ENCODE data around the gene LMBR1L. TPM values are rescaled to one million over a fixed set of nuclear protein-coding genes. Genes with fewer than 3 reads are reported as not detected.

LMBR1L gene
- total and polyA plus RNA-seq, 2 of the 13 experiments (the other 11 are each of a cell fraction or from before 2014, with no cell fraction given) = 12.2 to 65.9 TPM

DNA sequence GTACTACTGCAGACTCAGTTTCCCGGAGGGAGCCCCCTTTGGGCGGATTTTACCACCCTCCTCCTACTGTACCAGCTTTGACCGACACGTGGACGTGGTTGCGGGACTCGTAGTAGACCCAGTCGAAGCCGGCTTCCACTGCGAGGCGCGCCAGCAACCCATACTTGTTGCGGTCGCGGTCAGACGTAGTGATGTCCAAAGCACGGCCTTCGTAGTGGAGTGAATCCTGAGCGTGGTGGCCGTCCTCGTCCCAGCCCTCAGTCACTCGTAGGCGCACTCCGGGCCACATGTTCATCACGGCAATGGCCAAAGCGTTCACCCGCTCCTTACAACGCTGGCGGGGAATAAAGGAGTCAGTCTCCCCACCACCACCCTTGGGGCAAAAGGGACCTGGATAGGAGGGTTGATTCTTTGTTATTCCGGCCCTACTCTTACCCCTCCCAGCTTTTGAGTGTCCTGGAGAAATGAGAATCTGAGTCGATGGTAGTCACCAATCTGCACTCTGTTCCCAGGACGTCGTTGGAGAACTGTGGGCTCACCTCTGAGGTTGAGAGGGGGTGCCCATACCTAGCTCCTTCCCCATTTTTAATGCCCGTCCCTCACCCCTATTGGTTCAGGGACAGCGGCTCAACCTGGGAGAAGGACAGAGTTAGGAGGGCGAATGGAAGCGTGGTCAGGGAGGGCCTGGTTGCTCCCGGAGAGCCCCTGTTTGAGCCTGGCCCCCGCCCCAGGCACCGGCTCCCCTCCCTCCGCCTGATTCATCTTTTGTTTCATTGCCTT, 19.4 kb downstream of the LMBR1L start:
- intact Hi-C loops (cut with micrococcal nuclease; ENCODE audit: unreplicated experiment) = no loop called here
- no peaks in the 10 kb centered on the region for H3K79me2 ChIP-seq (ENCODE audit: insufficient read depth, low read length)
- no peak overlapping the region for H2AFZ ChIP-seq (ENCODE audit: low read length)
- TF ChIP-seq ISX (CRISPR knock-in tag; conservative IDR thresholded peaks at IDR 0.05) (no peak), KMT2B (CRISPR knock-in tag; IDR thresholded peaks at IDR 0.05) (no peak), NR2F1 (CRISPR knock-in tag; IDR thresholded peaks at IDR 0.05) (no peak), ZNF766 (CRISPR knock-in tag; IDR thresholded peaks at IDR 0.05; ENCODE audit: borderline replicate concordance) (no peak), ZNF101 (CRISPR knock-in tag; IDR thresholded peaks at IDR 0.05; ENCODE audit: borderline replicate concordance, low read depth) (no peak)
- TF ChIP-seq, protein P1, sequence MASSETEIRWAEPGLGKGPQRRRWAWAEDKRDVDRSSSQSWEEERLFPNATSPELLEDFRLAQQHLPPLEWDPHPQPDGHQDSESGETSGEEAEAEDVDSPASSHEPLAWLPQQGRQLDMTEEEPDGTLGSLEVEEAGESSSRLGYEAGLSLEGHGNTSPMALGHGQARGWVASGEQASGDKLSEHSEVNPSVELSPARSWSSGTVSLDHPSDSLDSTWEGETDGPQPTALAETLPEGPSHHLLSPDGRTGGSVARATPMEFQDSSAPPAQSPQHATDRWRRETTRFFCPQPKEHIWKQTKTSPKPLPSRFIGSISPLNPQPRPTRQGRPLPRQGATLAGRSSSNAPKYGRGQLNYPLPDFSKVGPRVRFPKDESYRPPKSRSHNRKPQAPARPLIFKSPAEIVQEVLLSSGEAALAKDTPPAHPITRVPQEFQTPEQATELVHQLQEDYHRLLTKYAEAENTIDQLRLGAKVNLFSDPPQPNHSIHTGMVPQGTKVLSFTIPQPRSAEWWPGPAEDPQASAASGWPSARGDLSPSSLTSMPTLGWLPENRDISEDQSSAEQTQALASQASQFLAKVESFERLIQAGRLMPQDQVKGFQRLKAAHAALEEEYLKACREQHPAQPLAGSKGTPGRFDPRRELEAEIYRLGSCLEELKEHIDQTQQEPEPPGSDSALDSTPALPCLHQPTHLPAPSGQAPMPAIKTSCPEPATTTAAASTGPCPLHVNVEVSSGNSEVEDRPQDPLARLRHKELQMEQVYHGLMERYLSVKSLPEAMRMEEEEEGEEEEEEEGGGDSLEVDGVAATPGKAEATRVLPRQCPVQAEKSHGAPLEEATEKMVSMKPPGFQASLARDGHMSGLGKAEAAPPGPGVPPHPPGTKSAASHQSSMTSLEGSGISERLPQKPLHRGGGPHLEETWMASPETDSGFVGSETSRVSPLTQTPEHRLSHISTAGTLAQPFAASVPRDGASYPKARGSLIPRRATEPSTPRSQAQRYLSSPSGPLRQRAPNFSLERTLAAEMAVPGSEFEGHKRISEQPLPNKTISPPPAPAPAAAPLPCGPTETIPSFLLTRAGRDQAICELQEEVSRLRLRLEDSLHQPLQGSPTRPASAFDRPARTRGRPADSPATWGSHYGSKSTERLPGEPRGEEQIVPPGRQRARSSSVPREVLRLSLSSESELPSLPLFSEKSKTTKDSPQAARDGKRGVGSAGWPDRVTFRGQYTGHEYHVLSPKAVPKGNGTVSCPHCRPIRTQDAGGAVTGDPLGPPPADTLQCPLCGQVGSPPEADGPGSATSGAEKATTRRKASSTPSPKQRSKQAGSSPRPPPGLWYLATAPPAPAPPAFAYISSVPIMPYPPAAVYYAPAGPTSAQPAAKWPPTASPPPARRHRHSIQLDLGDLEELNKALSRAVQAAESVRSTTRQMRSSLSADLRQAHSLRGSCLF (CRISPR knock-in tag; IDR thresholded peaks at IDR 0.05; ENCODE audit: borderline replicate concordance) = no peak
- TF ChIP-seq, protein P2, sequence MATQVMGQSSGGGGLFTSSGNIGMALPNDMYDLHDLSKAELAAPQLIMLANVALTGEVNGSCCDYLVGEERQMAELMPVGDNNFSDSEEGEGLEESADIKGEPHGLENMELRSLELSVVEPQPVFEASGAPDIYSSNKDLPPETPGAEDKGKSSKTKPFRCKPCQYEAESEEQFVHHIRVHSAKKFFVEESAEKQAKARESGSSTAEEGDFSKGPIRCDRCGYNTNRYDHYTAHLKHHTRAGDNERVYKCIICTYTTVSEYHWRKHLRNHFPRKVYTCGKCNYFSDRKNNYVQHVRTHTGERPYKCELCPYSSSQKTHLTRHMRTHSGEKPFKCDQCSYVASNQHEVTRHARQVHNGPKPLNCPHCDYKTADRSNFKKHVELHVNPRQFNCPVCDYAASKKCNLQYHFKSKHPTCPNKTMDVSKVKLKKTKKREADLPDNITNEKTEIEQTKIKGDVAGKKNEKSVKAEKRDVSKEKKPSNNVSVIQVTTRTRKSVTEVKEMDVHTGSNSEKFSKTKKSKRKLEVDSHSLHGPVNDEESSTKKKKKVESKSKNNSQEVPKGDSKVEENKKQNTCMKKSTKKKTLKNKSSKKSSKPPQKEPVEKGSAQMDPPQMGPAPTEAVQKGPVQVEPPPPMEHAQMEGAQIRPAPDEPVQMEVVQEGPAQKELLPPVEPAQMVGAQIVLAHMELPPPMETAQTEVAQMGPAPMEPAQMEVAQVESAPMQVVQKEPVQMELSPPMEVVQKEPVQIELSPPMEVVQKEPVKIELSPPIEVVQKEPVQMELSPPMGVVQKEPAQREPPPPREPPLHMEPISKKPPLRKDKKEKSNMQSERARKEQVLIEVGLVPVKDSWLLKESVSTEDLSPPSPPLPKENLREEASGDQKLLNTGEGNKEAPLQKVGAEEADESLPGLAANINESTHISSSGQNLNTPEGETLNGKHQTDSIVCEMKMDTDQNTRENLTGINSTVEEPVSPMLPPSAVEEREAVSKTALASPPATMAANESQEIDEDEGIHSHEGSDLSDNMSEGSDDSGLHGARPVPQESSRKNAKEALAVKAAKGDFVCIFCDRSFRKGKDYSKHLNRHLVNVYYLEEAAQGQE (IDR thresholded peaks at IDR 0.05; ENCODE audit: borderline replicate concordance in 1 of 2, low read depth in 1 of 2, low read length in 2 of 2) = no peak
- no peak overlapping the region for H3K9ac ChIP-seq (ENCODE audit: insufficient read depth, low read depth, low read length)
- no peak for FAIRE-seq
- no peaks in the 10 kb centered on the region for H4K20me1 ChIP-seq (ENCODE audit: insufficient read depth, low read length)
- 37% methylated on average over 18 of the region's 41 CpGs for WGBS (ENCODE audit: low lambda C conversion rate)
- H3K4me2 ChIP-seq (ENCODE audit: low read depth, low read length) = peak overlapping the region; percentile 94
- CTCF ChIA-PET (ENCODE audit: low intra/inter-chr PET ratio, low total read pairs) = no interaction called here
- peak overlapping the region in 2 of 3 experiments; percentile 50 to 70; a peak in 2 of 6 replicates for H3K4me3 ChIP-seq (replicated peaks in 1 of 3; ENCODE audit: insufficient read depth in 1 of 3, low read depth in 2 of 3, low read length in 3 of 3)
- BruUV-seq (replicated peaks) = no TSS peak
- H3K9me3 ChIP-seq (ENCODE audit: low read length) = no peaks in the 10 kb centered on the region
- POLR2A ChIA-PET = interaction anchor here (1.1 to 2.0 kb wide), 2 partner anchors 28 to 39 kb away, joined by 4 to 5 read pairs; no protein-coding TSS in a partner anchor
- H3K36me3 ChIP-seq (replicated peaks in 1 of 2; ENCODE audit: control insufficient read depth in 1 of 2, insufficient read depth in 2 of 2, low read length in 2 of 2) = no peaks in the 10 kb centered on the region
- in situ Hi-C loops (cut with HindIII; ENCODE audit: extremely low pct_ligation_motif_present, low pct_unique_long_range_greater_than_20kb) = no loop called here
- 0 out of 3 replicates have a peak, but pooled peaks have one; percentile 4 for ATAC-seq
- no peak for DNase-seq (ENCODE audit: low spot score)
- peaks cover 52% of the 10 kb centered on the region for H3K4me1 ChIP-seq (ENCODE audit: insufficient read depth, low read length)
- H3K27ac ChIP-seq (ENCODE audit: extremely low read length, insufficient read depth, low read length) = no peak overlapping the region
- H3K27me3 ChIP-seq (ENCODE audit: control insufficient read depth in 1 of 2, insufficient read depth in 2 of 2, low read length in 2 of 2) = peaks cover 12 to 70% of the 10 kb centered on the region in 2 experiments; a peak in 4 of 5 replicates
